ENCODE data around the gene LMLN. TPM values are rescaled to one million over a fixed set of nuclear protein-coding genes. Genes with fewer than 3 reads are reported as not detected.
A peak's percentile ranks its signal among the peaks of the same experiment; 100 is the strongest.

Gene LMLN
- total RNA-seq, 2 experiments from 2014 or later: 3.5 to 3.6 TPM

- H3K4me3 ChIP-seq (ENCODE audit: low read length): peak overlapping the region; percentile 86
- intact Hi-C loops (cut with DNase I, micrococcal nuclease): loop anchor here in 1 of 2 experiments (5.0 kb wide), 1 partner anchor 392 kb away; the partner anchor contains the start of gene BDH1
These were observed 10.7 kb upstream of the LMLN start for GRCh38 chr3:197949191-197949777.

DNA sequence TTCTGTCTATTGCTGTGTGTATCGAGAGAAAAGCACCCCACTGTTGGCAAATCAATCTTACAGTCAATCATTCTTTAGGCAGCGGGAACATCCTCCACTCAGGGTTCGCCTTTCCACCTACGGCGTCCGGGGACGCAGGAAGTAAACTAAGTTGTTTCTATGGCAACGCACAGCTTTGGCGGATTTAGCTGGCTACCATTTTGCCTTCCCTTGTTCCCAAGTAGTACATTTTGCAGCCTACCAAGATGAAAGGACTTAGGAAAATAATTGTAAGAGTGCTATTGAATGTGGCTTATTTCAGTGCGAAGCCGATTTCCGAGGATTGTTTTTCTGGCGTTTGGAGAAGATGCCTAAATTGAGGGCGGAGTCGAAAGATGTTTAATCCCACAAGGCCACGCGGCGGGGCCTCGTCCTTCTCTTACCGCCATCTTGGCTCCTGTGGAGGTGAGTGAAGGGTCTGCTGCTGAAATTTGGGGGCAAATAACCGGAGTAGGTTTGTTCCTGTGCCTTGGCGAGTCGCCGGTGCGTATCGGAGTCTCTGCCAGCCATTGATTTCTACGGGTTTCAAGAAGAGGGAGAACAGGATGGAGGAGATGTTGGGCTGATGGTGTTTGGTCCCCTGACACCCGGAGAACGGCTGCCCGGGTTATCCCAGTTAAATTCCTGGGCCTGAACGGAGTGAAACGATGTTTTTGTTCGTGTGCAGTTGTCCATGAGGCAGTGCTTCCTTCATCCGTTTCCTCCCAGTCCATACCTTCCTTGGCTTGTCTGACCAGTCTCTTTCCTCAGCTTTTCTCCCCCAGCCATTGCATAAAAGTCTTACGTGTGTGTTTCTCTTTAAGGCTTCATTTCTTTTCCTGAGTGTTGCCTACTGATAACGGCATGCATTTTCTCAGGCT lies 10.0 kb upstream of the LMLN start, which contains the start of gene RPL35A:
Gene RPL35A, plus strand, starts transcription at position 413 of the 899 bp plus-strand sequence. CDS start 778 bp downstream, outside the sequence.
- CTCF ChIA-PET: interaction anchor here (1.3 kb wide), 1 partner anchor 130 kb away, joined by 5 read pairs; no protein-coding TSS in a partner anchor
- H3K27me3 Mint-ChIP-seq: no peaks in the 10 kb centered on the region

More at GRCh38 chr3:197949191-197949777, 10.7 kb upstream of the LMLN start:
- Histone ChIP-seq H3K4me1 (ENCODE audit: insufficient read depth, low read length) (peaks cover 37% of the 10 kb centered on the region), H3K27me3 (ENCODE audit: control insufficient read depth in 1 of 2, insufficient read depth in 2 of 2, low read length in 2 of 2) (no peaks in the 10 kb centered on the region), H3K36me3 (ENCODE audit: insufficient read depth, low read length) (peaks cover 34% of the 10 kb centered on the region), H3K9me3 (ENCODE audit: control insufficient read depth in 1 of 2, insufficient read depth in 1 of 2, low read length in 2 of 2) (no peaks in the 10 kb centered on the region), H3K27ac (ENCODE audit: low read depth in 1 of 2, low read length in 2 of 2) (peak overlapping the region; percentile 73 to 99)
- Mint-ChIP-seq H3K27ac (peak overlapping the region; percentile 98), H3K4me1 (ENCODE audit: low read depth) (peaks cover 36% of the 10 kb centered on the region), H3K9me3 (no peaks in the 10 kb centered on the region), H3K36me3 (ENCODE audit: low read depth) (peaks cover 43% of the 10 kb centered on the region), H3K4me3 (peak overlapping the region; percentile 97), H3K27me3 (no peaks in the 10 kb centered on the region)
- ChIA-PET CTCF (interaction anchor here (1.3 kb wide), 1 partner anchor 131 kb away, joined by 5 read pairs; no protein-coding TSS in a partner anchor), POLR2A (interaction anchor here (0.6 to 2.9 kb wide), 5 partner anchors 11 to 122 kb away, joined by 3 to 41 read pairs (median 4); partner anchors contain the start of gene LMLN)
- TF ChIP-seq, protein P1, sequence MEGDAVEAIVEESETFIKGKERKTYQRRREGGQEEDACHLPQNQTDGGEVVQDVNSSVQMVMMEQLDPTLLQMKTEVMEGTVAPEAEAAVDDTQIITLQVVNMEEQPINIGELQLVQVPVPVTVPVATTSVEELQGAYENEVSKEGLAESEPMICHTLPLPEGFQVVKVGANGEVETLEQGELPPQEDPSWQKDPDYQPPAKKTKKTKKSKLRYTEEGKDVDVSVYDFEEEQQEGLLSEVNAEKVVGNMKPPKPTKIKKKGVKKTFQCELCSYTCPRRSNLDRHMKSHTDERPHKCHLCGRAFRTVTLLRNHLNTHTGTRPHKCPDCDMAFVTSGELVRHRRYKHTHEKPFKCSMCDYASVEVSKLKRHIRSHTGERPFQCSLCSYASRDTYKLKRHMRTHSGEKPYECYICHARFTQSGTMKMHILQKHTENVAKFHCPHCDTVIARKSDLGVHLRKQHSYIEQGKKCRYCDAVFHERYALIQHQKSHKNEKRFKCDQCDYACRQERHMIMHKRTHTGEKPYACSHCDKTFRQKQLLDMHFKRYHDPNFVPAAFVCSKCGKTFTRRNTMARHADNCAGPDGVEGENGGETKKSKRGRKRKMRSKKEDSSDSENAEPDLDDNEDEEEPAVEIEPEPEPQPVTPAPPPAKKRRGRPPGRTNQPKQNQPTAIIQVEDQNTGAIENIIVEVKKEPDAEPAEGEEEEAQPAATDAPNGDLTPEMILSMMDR (IDR thresholded peaks at IDR 0.05): no peak
- DNase-seq: no peak
- no peak for ATAC-seq (ENCODE audit: poor library complexity)

More for the DNA sequence above, 10.0 kb upstream of the LMLN start, which contains the start of gene RPL35A:
- intact Hi-C loops (cut with DNase I, micrococcal nuclease): loop anchor here (1.0 to 10.0 kb wide), 5 partner anchors 8 to 655 kb away; partner anchors contain the start of genes BDH1 (in 1 of the 2), DLG1 (in 1 of the 2) and LMLN (in 1 of the 2)
- ATAC-seq (ENCODE audit: poor library complexity) (peak; percentile 90), DNase-seq (peak; percentile 71 to 95 (median 80))
- H3K36me3 Mint-ChIP-seq (ENCODE audit: low read depth): peaks cover 51% of the 10 kb centered on the region
- Histone ChIP-seq H3K27ac (ENCODE audit: low read depth in 1 of 2, low read length in 2 of 2) (peak within 1 kb of the TSS; percentile 73 to 99), H3K27me3 (ENCODE audit: control insufficient read depth in 1 of 2, insufficient read depth in 2 of 2, low read length in 2 of 2) (no peaks in the 10 kb centered on the region), H3K4me3 (ENCODE audit: low read length) (peak within 1 kb of the TSS; percentile 86), H3K4me1 (ENCODE audit: insufficient read depth, low read length) (peaks cover 37% of the 10 kb centered on the region), H3K36me3 (ENCODE audit: insufficient read depth, low read length) (peaks cover 41% of the 10 kb centered on the region), H3K9me3 (ENCODE audit: control insufficient read depth in 1 of 2, insufficient read depth in 1 of 2, low read length in 2 of 2) (no peaks in the 10 kb centered on the region)
- TF ChIP-seq, protein P1 (IDR thresholded peaks at IDR 0.05): no peak
- no peaks in the 10 kb centered on the region for H3K9me3 Mint-ChIP-seq
- POLR2A ChIA-PET: interaction anchor here (0.6 to 2.9 kb wide), 5 partner anchors 10 to 121 kb away, joined by 3 to 41 read pairs (median 3); partner anchors contain the start of gene LMLN
- H3K4me1 Mint-ChIP-seq (ENCODE audit: low read depth): peaks cover 42% of the 10 kb centered on the region
- H3K4me3 Mint-ChIP-seq: peak within 1 kb of the TSS; percentile 97
- H3K27ac Mint-ChIP-seq: peak within 1 kb of the TSS; percentile 98
